GM13977 (cell line): ENCODE results near the gene ARMS2.

Experiments used
- DNase-seq: peaks from one replicate; pipeline ENCODE4 v3.0.0; 2012; ENCODE audit warnings: low spot score
- in situ Hi-C: fragments of 300-500 bp; cut with MboI; formaldehyde crosslinking; loops from one replicate; pipeline ENCODE4 v1.12.0; 2022; ENCODE audit warnings: low sequenced_read_pairs, low pct_unique_long_range_greater_than_20kb, mixed read lengths, inconsistent platforms; ENCODE audit not compliant: unreplicated experiment
- TF ChIP-seq, protein P1 (sequence below): IDR thresholded peaks from 2 replicates; pipeline ENCODE4 v1.5.1; 2012; ENCODE audit warnings: mild to moderate bottlenecking, control low read depth; ENCODE audit not compliant: insufficient read depth; ENCODE audit errors: extremely low read depth, missing control alignments

Gene ARMS2

DNA sequence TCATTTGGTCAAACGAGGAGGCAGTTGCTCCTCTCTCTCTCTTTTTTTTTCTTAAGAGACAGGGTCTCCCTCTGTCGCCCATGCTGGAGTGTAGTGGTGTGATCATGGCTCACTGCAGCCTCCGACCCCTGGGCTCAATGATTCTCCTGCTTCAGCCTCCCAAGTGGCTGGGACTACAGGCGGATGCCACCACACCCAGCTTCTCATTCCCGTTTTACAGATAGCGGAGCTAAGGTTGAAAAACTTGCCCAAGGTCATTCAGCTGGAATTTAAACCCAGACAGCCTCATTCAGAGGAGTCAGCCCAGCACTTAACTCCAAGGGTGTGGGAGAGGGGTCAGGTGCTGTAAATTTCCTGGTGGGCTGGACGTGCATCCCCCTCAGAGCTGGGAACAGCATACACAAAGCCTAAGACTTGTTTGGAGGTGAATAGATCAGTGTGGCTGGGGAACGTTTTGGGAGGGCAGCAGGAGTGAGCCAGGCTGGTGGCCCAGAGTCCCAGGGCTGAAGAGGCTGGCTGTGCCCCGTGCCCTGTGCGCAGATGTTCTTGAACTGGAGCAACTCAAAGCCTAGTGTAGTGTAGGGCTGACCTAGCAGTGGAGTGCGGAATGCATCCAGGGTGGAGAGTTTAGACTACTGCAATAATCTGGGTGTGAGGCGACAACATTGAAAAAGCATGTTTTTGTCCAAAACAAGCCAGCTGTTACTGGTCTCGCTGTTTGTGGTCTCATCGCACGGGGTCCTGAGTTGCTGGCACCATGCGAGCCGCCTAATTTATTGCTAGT, 9.2 kb downstream of the ARMS2 start:
- in situ Hi-C loops, result no loop called here
- TF ChIP-seq, protein P1, sequence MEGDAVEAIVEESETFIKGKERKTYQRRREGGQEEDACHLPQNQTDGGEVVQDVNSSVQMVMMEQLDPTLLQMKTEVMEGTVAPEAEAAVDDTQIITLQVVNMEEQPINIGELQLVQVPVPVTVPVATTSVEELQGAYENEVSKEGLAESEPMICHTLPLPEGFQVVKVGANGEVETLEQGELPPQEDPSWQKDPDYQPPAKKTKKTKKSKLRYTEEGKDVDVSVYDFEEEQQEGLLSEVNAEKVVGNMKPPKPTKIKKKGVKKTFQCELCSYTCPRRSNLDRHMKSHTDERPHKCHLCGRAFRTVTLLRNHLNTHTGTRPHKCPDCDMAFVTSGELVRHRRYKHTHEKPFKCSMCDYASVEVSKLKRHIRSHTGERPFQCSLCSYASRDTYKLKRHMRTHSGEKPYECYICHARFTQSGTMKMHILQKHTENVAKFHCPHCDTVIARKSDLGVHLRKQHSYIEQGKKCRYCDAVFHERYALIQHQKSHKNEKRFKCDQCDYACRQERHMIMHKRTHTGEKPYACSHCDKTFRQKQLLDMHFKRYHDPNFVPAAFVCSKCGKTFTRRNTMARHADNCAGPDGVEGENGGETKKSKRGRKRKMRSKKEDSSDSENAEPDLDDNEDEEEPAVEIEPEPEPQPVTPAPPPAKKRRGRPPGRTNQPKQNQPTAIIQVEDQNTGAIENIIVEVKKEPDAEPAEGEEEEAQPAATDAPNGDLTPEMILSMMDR, result no peak
- no peak for DNase-seq

DNA sequence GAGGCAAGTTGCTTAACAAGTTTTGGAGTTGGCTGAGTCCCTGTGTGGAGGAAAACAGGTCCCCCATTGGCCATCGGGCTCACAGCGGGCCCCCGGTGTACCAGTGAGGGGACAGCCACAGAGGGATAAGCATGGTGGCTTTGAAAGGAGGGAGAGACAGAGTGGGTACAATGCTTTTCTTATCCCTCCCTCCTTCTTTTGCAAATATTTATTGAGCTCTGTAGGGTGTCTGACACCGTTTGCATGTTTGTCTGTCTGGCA, 9.7 kb downstream of the ARMS2 start:
- TF ChIP-seq, protein P1, result no peak
- no peak for DNase-seq
- in situ Hi-C loops, result no loop called here

DNA sequence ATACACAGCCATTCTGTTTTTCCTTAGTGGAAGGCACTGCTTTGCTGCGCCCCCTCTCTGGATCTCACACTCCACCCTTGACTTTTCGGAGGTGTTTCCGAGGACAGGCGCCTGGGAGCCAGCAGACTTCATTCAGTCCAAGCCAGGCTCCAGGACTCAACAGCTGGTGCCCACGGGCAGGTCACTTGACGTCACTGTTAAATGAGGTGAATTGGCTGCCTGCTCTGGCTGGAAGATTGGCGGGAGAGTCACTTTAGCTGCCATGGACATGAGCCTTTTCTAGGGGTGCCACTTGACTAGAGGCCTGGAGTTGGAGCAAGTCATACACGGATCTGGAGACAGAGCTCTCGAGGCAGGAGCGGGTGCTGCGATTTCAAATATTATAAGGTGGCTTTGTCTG, 10.1 kb downstream of the ARMS2 start:
- DNase-seq, result no peak
- in situ Hi-C loops, result no loop called here
- TF ChIP-seq, protein P1, result no peak

DNA sequence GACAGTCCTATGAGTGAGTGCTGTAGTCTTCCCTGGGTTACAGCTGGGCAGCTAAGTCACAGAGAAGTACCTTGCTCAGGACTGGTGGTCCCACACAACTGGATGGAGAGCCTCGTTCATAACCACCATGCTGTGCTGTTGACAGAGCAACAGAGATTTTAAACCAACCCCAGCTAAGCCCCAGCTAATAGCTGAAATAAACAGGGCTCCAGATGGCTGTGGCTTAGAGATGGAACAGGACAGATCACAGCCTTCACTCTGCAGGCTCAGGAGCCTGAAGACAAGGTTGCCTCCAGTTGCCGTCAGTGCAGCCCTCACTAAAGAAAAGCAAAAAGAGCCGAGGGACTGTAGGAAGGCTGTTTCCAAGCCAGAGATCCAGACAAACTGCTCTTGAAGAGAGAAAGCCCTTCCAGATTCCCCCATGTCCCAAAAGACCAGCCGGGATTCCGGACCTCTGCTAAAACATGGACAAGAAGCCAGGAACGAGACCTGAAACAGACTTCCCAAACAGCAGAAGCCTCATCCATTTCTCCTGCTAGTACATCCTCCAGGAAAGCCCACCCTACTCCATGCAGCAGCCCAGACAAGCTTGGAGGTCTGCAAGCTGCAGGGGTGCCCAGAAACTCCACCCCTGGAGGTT, 11.1 kb downstream of the ARMS2 start:
- no peak for DNase-seq
- in situ Hi-C loops, result no loop called here
- TF ChIP-seq, protein P1, result no peak

DNA sequence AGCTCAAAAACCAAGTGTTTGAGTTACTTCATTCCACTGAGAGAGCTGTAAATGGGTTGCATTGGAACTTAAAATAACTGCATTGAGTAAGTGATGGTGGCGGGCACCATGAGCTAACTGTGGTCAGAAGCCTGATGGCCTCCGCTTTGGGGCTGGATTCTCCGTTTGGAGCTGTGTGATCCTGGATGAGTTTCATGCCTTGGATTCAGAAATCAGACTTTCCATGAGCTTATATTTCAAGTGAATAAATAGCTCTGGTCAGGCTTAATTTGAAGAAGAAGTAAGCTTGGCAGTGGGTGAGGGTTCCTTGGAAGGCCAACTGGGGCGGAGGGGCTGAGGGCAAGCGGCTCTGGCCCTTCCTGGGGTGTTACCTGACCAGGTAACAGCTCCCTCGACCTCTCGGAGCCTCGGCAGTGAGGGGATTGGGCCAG, 12.5 kb downstream of the ARMS2 start:
- DNase-seq, result no peak
- in situ Hi-C loops, result no loop called here
- TF ChIP-seq, protein P1, result no peak

DNA sequence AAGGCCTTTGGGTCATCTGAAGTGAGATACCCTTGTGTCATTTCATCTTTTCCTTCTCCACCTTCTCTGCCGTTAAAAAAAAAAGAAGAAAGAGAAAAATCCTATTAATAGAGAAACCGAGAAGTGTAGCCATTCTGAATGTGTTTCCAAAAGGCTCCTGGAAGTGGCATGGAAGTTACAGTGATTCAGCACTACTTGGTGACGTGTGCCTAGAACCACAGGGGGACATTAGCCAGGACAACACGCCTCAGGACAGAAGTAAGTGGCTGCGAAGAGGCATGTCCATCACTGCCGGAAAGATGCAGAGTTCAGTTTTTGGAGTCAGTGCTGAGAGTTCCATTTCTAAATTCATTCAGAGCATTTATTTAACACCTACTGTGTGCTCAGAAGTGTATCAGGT, 13.2 kb downstream of the ARMS2 start:
- DNase-seq, result no peak
- TF ChIP-seq, protein P1, result no peak
- in situ Hi-C loops, result no loop called here
